GM12801 (cell line): ENCODE data around the gene SERPINB4.

Experiments used
- TF ChIP-seq, protein P1 (sequence below): IDR thresholded peaks from one replicate; pipeline ENCODE4 v1.5.1; 2011; ENCODE audit warnings: control low read depth; ENCODE audit not compliant: insufficient read length; ENCODE audit errors: extremely low read depth

The SERPINB4 gene

DNA sequence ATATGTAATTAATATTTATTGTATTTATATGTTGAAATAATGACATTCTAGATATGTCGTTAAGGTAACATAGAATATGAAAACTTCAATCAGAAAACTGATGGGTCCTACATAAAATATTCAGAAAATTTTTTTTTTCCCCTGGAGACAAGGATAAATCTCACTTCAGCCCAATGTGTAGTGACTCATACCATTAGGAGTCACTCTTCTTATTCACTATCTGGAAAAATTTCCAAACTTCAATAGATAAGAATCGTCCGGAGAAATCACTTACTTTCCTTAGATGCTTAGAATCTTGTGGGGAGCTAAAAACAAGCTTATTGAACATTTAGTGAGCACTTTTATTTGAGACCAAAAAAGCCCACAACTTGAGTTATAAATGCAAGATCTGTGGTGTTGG lies 52.3 kb downstream of the SERPINB4 start:
- TF ChIP-seq, protein P1, sequence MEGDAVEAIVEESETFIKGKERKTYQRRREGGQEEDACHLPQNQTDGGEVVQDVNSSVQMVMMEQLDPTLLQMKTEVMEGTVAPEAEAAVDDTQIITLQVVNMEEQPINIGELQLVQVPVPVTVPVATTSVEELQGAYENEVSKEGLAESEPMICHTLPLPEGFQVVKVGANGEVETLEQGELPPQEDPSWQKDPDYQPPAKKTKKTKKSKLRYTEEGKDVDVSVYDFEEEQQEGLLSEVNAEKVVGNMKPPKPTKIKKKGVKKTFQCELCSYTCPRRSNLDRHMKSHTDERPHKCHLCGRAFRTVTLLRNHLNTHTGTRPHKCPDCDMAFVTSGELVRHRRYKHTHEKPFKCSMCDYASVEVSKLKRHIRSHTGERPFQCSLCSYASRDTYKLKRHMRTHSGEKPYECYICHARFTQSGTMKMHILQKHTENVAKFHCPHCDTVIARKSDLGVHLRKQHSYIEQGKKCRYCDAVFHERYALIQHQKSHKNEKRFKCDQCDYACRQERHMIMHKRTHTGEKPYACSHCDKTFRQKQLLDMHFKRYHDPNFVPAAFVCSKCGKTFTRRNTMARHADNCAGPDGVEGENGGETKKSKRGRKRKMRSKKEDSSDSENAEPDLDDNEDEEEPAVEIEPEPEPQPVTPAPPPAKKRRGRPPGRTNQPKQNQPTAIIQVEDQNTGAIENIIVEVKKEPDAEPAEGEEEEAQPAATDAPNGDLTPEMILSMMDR, result no peak

DNA sequence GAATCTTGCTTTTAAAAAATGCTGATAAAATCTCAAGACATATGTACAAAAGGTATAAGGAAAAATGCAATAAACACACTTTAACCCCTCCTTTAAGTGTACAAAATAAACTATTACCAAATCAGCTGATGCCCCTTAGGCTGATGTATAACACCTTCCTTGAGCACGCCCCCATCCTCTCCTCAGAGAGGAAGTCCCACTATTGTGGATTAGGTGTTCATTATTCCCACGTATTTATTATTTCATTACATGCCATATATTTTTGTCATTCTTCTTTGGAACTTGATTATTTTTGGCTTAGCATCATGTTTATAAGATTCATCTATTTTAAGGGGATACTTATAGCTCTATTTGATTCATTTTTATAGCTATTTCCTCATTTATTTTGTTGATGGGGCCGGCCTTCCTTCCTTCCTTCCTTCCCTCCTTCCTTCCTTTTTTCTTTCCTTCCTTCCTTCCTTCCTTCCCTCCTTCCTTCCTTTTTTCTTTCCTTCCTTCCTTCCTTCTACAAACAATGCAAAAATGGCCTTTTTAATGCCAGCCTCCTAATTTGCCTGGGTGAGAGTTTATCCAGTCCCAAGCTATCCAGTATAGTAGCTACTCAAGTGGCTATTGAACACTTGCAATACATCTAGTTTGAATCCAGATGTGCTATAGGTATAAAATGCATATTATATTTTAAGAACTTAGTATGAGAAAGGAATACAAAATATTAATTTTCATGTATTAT lies 52.9 kb downstream of the SERPINB4 start:
- TF ChIP-seq, protein P1, result no peak

DNA sequence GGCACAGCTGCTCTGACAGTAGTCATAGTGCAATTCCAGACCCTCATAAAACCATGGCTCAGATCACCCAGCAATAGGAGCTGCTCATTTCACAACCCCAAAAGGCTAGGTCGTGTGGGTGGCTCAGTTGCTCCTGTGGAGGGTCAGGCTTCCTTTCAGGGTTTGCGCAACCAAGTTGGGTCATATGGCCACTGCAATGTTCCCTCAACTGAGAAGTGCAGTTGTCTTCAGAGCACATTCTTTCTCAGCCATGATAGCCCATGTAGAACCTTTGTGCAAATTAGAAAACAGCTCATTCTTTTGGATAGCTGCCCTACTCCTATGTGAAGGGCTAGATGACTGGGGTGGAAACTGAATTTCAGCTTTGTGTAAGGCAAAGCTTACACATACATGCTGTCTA lies 53.7 kb downstream of the SERPINB4 start:
- TF ChIP-seq, protein P1, result no peak

DNA sequence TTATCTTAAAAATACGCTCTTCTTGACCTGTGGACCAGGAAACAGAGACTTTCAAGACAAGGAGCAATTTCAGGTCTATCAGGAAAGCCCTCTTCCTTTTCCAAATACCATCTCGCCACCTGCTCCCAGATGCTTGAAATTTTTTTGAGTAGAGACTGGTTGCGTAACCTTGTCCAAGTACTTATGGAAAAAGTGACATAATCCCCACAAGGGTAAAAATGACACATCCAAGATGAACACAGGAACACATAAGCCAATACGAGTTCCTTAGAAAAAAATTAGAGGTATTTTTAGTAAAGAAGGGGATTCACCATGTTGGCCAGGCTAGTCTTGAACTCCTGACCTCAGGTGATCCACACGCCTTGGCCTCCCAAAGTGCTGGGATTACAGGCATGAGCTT lies 55.1 kb downstream of the SERPINB4 start:
- TF ChIP-seq, protein P1, result no peak
